AG20443 (cell line): ENCODE results near the gene ELFN1.

Experiments
- DNase-seq: peaks from one replicate; pipeline ENCODE4 v3.0.0; 2012; ENCODE audit warnings: low spot score, mixed read lengths

The ELFN1 gene

GRCh38 chr7:1725766-1726630, 55.9 kb downstream of the ELFN1 start:
- DNase-seq: no peak

- no peak for DNase-seq
These were observed 57.0 kb downstream of the ELFN1 start for GRCh38 chr7:1727079-1727478.

- no peak for DNase-seq
These were observed 57.9 kb downstream of the ELFN1 start for GRCh38 chr7:1727812-1728570.

- DNase-seq: no peak
These were observed 59.1 kb downstream of the ELFN1 start for GRCh38 chr7:1729183-1729582.

GRCh38 chr7:1729773-1730172, 59.7 kb downstream of the ELFN1 start:
- DNase-seq: no peak

GRCh38 chr7:1732072-1732471, 62.0 kb downstream of the ELFN1 start:
- DNase-seq: no peak

GRCh38 chr7:1732645-1733044, 62.6 kb downstream of the ELFN1 start:
- DNase-seq: no peak

- no peak for DNase-seq
These were observed 63.3 kb downstream of the ELFN1 start for GRCh38 chr7:1733206-1733907.

GRCh38 chr7:1733908-1734730, 64.0 kb downstream of the ELFN1 start:
- DNase-seq: no peak

GRCh38 chr7:1735262-1735661, 65.2 kb downstream of the ELFN1 start:
- DNase-seq: no peak

GRCh38 chr7:1735806-1736483, 65.9 kb downstream of the ELFN1 start:
- no peak for DNase-seq

- no peak for DNase-seq
These were observed 66.4 kb downstream of the ELFN1 start for GRCh38 chr7:1736484-1736817.

GRCh38 chr7:1736830-1737229, 66.8 kb downstream of the ELFN1 start:
- no peak for DNase-seq

- DNase-seq: no peak
These were observed 67.4 kb downstream of the ELFN1 start for GRCh38 chr7:1737523-1737922.

- DNase-seq: no peak
These were observed 67.9 kb downstream of the ELFN1 start for GRCh38 chr7:1737956-1738355.

GRCh38 chr7:1738511-1738910, 68.4 kb downstream of the ELFN1 start:
- DNase-seq: no peak

GRCh38 chr7:1738956-1739355, 68.9 kb downstream of the ELFN1 start:
- DNase-seq: no peak

GRCh38 chr7:1739593-1739992, 69.5 kb downstream of the ELFN1 start:
- no peak for DNase-seq

- no peak for DNase-seq
These were observed 70.1 kb downstream of the ELFN1 start for GRCh38 chr7:1740214-1740613.

GRCh38 chr7:1741246-1741645, 71.2 kb downstream of the ELFN1 start:
- DNase-seq: no peak
